Measurements from ENCODE around the gene SFXN4. TPM values are rescaled to one million over a fixed set of nuclear protein-coding genes. Genes with fewer than 3 reads are reported as not detected.

Gene SFXN4
- total and polyA plus RNA-seq, 2 experiments from 2014 or later: 18.6 to 22.3 TPM

DNA sequence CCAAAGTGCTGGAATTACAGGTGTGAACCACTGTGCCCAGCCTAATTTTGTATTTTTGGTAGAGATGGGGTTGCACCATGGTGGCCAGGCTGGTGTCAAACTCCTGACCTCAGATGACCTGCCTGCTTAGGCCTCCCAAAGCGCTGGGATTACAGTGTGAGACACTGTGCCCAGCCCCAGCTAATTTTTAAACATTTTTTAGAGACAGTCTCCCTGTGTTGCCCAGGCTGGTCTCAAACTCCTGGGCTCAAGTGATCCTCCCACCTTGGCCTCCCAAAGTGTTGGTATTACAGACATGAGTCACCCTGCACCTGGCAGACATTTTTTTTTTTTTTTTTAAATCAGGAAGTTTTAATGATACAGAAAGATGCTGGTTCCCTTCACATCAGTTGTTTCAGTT lies 46.1 kb downstream of the SFXN4 start:
- Histone ChIP-seq H3K4me1 (ENCODE audit: insufficient read depth) (no peaks in the 10 kb centered on the region), H3K4me2 (no peak overlapping the region), H3K79me2 (replicated peaks; ENCODE audit: insufficient read depth) (no peaks in the 10 kb centered on the region), H3K4me3 (no peak overlapping the region), H2AFZ (no peak overlapping the region), H3F3A (replicated peaks; ENCODE audit: low read depth) (no peaks in the 10 kb centered on the region), H3K27ac (ENCODE audit: low read depth) (no peak overlapping the region), H3K36me3 (ENCODE audit: insufficient read depth) (peaks cover 32% of the 10 kb centered on the region), H3K9me2 (ENCODE audit: insufficient read depth) (no peaks in the 10 kb centered on the region), H3K27me3 (ENCODE audit: insufficient read depth) (no peaks in the 10 kb centered on the region), H4K20me1 (replicated peaks; ENCODE audit: insufficient read depth) (peaks cover 11% of the 10 kb centered on the region)
- no peak for DNase-seq (ENCODE audit: low spot score)
- Mint-ChIP-seq H3K4me1 (no peaks in the 10 kb centered on the region), H3K27me3 (ENCODE audit: insufficient read depth, low read depth, poor library complexity) (no peaks in the 10 kb centered on the region), H3K4me3 (no peak overlapping the region), H3K27ac (no peak overlapping the region), H3K36me3 (ENCODE audit: low read depth) (peaks cover 65% of the 10 kb centered on the region), H3K9me3 (no peaks in the 10 kb centered on the region)
- ATAC-seq: no peak
- TF ChIP-seq CTCF (conservative IDR thresholded peaks at IDR 0.05; ENCODE audit: low read depth in 2 of 2) (no peak), NANOG (IDR thresholded peaks at IDR 0.05; ENCODE audit: borderline replicate concordance) (no peak), POLR2AphosphoS5 (IDR thresholded peaks at IDR 0.05; ENCODE audit: low read depth) (no peak), JUNB (IDR thresholded peaks at IDR 0.05; ENCODE audit: unreplicated experiment) (no peak), ZNF331 (CRISPR knock-in tag; IDR thresholded peaks at IDR 0.05; ENCODE audit: low read depth) (no peak), EZH2phosphoT487 (IDR thresholded peaks at IDR 0.05; ENCODE audit: unreplicated experiment) (no peak), ZNF462 (CRISPR knock-in tag; IDR thresholded peaks at IDR 0.05) (no peak), STAT1 (IDR thresholded peaks at IDR 0.05; ENCODE audit: unreplicated experiment) (no peak), ZNF114 (CRISPR knock-in tag; IDR thresholded peaks at IDR 0.05) (no peak), EZH2 (IDR thresholded peaks at IDR 0.05; ENCODE audit: low read depth, unreplicated experiment) (no peak), CREB1 (CRISPR knock-in tag; IDR thresholded peaks at IDR 0.05; ENCODE audit: low read depth) (no peak)
- TF ChIP-seq, protein P1, sequence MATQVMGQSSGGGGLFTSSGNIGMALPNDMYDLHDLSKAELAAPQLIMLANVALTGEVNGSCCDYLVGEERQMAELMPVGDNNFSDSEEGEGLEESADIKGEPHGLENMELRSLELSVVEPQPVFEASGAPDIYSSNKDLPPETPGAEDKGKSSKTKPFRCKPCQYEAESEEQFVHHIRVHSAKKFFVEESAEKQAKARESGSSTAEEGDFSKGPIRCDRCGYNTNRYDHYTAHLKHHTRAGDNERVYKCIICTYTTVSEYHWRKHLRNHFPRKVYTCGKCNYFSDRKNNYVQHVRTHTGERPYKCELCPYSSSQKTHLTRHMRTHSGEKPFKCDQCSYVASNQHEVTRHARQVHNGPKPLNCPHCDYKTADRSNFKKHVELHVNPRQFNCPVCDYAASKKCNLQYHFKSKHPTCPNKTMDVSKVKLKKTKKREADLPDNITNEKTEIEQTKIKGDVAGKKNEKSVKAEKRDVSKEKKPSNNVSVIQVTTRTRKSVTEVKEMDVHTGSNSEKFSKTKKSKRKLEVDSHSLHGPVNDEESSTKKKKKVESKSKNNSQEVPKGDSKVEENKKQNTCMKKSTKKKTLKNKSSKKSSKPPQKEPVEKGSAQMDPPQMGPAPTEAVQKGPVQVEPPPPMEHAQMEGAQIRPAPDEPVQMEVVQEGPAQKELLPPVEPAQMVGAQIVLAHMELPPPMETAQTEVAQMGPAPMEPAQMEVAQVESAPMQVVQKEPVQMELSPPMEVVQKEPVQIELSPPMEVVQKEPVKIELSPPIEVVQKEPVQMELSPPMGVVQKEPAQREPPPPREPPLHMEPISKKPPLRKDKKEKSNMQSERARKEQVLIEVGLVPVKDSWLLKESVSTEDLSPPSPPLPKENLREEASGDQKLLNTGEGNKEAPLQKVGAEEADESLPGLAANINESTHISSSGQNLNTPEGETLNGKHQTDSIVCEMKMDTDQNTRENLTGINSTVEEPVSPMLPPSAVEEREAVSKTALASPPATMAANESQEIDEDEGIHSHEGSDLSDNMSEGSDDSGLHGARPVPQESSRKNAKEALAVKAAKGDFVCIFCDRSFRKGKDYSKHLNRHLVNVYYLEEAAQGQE (IDR thresholded peaks at IDR 0.05; ENCODE audit: unreplicated experiment): no peak
- TF ChIP-seq, protein P2, sequence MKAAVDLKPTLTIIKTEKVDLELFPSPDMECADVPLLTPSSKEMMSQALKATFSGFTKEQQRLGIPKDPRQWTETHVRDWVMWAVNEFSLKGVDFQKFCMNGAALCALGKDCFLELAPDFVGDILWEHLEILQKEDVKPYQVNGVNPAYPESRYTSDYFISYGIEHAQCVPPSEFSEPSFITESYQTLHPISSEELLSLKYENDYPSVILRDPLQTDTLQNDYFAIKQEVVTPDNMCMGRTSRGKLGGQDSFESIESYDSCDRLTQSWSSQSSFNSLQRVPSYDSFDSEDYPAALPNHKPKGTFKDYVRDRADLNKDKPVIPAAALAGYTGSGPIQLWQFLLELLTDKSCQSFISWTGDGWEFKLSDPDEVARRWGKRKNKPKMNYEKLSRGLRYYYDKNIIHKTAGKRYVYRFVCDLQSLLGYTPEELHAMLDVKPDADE (IDR thresholded peaks at IDR 0.05): no peak
